Liver (tissue), 3 donors: ENCODE measurements around the gene DAB1.

ENCODE experiments used
- EGR1 ChIP-seq, 2 donors: IDR thresholded peaks; 2 replicates each; pipeline ENCODE4 v1.6.1; 2016 to 2018; ENCODE audit warnings: antibody characterized with exemption in 2 of 2, low read depth in 2 of 2
- HNF4G ChIP-seq: IDR thresholded peaks from 2 replicates; pipeline ENCODE4 v1.6.1; 2016; ENCODE audit warnings: antibody characterized with exemption
- RAD21 ChIP-seq, 2 donors: IDR thresholded peaks; 2 replicates each; pipeline ENCODE4 v1.6.1; 2016; ENCODE audit warnings: antibody characterized with exemption in 2 of 2, mild to moderate bottlenecking in 2 of 2
- RXRA ChIP-seq, 2 donors: IDR thresholded peaks; 2 replicates each; pipeline ENCODE4 v1.6.1; 2017 to 2018; ENCODE audit warnings: antibody characterized with exemption in 2 of 2, mild to moderate bottlenecking in 1 of 2
- SP1 ChIP-seq: IDR thresholded peaks from 2 replicates; pipeline ENCODE4 v1.6.1; 2018; ENCODE audit warnings: antibody characterized with exemption, mild to moderate bottlenecking
- TAF1 ChIP-seq: conservative IDR thresholded peaks from 2 replicates; pipeline ENCODE4 v1.6.1; 2016; ENCODE audit warnings: antibody characterized with exemption, mild to moderate bottlenecking
- YY1 ChIP-seq: IDR thresholded peaks from 2 replicates; pipeline ENCODE4 v1.6.1; 2016; ENCODE audit warnings: antibody characterized with exemption, mild to moderate bottlenecking
- TF ChIP-seq, protein P1 (sequence below): fragments of 150-350 bp; IDR thresholded peaks from 2 replicates; pipeline ENCODE4 v1.5.1; 2017; ENCODE audit warnings: improper control_type of control experiment, low read depth, low read length; ENCODE audit not compliant: missing input control
- TF ChIP-seq, protein P2 (sequence below): IDR thresholded peaks from 2 replicates; pipeline ENCODE4 v1.6.1; 2016; ENCODE audit warnings: antibody characterized with exemption
- TF ChIP-seq, protein P3 (sequence below): IDR thresholded peaks from 2 replicates; pipeline ENCODE4 v1.6.1; 2016; ENCODE audit warnings: antibody characterized with exemption, mild to moderate bottlenecking
- TF ChIP-seq, protein P4 (sequence below): IDR thresholded peaks from 2 replicates; pipeline ENCODE4 v1.6.1; 2016; ENCODE audit warnings: antibody characterized with exemption
- TF ChIP-seq, protein P5 (sequence below): IDR thresholded peaks from 2 replicates; pipeline ENCODE4 v1.6.1; 2016; ENCODE audit warnings: antibody characterized with exemption
- donor health status: healthy.
- donor health status: healthy.

DNA sequence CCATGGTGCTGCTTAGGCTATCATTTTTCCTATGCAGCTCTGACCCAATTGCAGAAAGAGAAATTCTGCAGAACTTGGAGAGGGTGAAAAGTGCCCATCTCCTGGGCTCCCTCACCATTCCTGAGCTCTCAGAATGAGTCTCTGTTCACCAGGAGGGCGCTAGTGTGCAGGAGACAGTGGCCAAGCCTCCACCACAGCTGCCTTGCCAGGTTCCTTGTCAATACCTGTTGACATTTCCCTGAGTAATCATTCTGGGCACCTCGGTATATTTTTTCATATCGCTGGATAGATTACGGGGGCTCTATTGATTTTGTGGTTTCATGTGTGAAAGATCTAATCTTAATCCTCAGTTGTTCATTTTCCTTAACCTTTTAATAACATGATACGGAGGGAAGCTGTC is 445.0 kb downstream of the DAB1 start:
- TF ChIP-seq, protein P1, sequence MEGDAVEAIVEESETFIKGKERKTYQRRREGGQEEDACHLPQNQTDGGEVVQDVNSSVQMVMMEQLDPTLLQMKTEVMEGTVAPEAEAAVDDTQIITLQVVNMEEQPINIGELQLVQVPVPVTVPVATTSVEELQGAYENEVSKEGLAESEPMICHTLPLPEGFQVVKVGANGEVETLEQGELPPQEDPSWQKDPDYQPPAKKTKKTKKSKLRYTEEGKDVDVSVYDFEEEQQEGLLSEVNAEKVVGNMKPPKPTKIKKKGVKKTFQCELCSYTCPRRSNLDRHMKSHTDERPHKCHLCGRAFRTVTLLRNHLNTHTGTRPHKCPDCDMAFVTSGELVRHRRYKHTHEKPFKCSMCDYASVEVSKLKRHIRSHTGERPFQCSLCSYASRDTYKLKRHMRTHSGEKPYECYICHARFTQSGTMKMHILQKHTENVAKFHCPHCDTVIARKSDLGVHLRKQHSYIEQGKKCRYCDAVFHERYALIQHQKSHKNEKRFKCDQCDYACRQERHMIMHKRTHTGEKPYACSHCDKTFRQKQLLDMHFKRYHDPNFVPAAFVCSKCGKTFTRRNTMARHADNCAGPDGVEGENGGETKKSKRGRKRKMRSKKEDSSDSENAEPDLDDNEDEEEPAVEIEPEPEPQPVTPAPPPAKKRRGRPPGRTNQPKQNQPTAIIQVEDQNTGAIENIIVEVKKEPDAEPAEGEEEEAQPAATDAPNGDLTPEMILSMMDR = no peak
- TF ChIP-seq, protein P2, sequence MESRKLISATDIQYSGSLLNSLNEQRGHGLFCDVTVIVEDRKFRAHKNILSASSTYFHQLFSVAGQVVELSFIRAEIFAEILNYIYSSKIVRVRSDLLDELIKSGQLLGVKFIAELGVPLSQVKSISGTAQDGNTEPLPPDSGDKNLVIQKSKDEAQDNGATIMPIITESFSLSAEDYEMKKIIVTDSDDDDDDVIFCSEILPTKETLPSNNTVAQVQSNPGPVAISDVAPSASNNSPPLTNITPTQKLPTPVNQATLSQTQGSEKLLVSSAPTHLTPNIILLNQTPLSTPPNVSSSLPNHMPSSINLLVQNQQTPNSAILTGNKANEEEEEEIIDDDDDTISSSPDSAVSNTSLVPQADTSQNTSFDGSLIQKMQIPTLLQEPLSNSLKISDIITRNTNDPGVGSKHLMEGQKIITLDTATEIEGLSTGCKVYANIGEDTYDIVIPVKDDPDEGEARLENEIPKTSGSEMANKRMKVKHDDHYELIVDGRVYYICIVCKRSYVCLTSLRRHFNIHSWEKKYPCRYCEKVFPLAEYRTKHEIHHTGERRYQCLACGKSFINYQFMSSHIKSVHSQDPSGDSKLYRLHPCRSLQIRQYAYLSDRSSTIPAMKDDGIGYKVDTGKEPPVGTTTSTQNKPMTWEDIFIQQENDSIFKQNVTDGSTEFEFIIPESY = no peak
- TF ChIP-seq, protein P3, sequence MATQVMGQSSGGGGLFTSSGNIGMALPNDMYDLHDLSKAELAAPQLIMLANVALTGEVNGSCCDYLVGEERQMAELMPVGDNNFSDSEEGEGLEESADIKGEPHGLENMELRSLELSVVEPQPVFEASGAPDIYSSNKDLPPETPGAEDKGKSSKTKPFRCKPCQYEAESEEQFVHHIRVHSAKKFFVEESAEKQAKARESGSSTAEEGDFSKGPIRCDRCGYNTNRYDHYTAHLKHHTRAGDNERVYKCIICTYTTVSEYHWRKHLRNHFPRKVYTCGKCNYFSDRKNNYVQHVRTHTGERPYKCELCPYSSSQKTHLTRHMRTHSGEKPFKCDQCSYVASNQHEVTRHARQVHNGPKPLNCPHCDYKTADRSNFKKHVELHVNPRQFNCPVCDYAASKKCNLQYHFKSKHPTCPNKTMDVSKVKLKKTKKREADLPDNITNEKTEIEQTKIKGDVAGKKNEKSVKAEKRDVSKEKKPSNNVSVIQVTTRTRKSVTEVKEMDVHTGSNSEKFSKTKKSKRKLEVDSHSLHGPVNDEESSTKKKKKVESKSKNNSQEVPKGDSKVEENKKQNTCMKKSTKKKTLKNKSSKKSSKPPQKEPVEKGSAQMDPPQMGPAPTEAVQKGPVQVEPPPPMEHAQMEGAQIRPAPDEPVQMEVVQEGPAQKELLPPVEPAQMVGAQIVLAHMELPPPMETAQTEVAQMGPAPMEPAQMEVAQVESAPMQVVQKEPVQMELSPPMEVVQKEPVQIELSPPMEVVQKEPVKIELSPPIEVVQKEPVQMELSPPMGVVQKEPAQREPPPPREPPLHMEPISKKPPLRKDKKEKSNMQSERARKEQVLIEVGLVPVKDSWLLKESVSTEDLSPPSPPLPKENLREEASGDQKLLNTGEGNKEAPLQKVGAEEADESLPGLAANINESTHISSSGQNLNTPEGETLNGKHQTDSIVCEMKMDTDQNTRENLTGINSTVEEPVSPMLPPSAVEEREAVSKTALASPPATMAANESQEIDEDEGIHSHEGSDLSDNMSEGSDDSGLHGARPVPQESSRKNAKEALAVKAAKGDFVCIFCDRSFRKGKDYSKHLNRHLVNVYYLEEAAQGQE = no peak
- TF ChIP-seq EGR1 (IDR thresholded peaks at IDR 0.05; ENCODE audit: low read depth in 2 of 2) (no peak), TAF1 (no peak), RAD21 (IDR thresholded peaks at IDR 0.05) (peak; percentile 8 to 13), YY1 (no peak), RXRA (IDR thresholded peaks at IDR 0.05) (no peak), HNF4G (no peak), SP1 (no peak)
- TF ChIP-seq, protein P4, sequence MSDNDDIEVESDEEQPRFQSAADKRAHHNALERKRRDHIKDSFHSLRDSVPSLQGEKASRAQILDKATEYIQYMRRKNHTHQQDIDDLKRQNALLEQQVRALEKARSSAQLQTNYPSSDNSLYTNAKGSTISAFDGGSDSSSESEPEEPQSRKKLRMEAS = no peak
- TF ChIP-seq, protein P5, sequence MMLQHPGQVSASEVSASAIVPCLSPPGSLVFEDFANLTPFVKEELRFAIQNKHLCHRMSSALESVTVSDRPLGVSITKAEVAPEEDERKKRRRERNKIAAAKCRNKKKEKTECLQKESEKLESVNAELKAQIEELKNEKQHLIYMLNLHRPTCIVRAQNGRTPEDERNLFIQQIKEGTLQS = no peak
